ENCODE data around the gene UBALD1. TPM values are rescaled to one million over a fixed set of nuclear protein-coding genes. Genes with fewer than 3 reads are reported as not detected.

Gene UBALD1
- total and polyA plus RNA-seq, 9 of the 15 experiments (the other 6 are each of a cell fraction or from before 2014, with no cell fraction given): 1.3 to 38.0 (median 6.2) TPM; not detected in 2

DNA sequence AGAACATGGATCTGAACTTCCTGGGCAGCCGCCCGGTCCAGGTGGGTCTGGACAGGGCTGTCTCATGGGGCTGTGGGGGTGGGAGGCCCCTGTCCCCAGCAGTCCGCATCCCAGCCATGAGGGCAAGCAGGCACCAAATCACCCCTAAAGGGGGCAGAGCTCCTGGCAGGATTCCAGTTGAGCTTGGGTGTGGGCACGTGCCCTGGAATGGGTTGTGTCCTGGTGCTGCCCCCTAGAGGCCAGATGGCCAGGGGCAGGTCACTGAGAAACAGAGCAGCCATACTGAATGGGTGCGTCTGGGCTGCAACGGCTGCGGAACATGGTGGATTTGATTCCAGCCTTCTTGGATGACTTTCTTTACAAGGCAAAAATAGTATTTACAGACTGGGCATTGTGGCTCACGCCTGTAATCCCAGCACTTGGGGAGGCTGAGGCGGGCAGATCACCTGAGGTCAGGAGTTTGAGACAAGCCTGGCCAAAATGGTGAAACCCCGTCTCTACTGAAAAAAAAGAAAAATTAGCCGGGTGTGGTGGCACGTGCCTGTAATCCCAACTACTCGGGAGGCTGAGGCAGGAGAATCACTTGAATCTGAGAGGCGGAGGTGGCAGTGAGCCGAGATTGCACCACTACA, 35.9 kb upstream of the UBALD1 start (continued):
- TF ChIP-seq, protein P1, sequence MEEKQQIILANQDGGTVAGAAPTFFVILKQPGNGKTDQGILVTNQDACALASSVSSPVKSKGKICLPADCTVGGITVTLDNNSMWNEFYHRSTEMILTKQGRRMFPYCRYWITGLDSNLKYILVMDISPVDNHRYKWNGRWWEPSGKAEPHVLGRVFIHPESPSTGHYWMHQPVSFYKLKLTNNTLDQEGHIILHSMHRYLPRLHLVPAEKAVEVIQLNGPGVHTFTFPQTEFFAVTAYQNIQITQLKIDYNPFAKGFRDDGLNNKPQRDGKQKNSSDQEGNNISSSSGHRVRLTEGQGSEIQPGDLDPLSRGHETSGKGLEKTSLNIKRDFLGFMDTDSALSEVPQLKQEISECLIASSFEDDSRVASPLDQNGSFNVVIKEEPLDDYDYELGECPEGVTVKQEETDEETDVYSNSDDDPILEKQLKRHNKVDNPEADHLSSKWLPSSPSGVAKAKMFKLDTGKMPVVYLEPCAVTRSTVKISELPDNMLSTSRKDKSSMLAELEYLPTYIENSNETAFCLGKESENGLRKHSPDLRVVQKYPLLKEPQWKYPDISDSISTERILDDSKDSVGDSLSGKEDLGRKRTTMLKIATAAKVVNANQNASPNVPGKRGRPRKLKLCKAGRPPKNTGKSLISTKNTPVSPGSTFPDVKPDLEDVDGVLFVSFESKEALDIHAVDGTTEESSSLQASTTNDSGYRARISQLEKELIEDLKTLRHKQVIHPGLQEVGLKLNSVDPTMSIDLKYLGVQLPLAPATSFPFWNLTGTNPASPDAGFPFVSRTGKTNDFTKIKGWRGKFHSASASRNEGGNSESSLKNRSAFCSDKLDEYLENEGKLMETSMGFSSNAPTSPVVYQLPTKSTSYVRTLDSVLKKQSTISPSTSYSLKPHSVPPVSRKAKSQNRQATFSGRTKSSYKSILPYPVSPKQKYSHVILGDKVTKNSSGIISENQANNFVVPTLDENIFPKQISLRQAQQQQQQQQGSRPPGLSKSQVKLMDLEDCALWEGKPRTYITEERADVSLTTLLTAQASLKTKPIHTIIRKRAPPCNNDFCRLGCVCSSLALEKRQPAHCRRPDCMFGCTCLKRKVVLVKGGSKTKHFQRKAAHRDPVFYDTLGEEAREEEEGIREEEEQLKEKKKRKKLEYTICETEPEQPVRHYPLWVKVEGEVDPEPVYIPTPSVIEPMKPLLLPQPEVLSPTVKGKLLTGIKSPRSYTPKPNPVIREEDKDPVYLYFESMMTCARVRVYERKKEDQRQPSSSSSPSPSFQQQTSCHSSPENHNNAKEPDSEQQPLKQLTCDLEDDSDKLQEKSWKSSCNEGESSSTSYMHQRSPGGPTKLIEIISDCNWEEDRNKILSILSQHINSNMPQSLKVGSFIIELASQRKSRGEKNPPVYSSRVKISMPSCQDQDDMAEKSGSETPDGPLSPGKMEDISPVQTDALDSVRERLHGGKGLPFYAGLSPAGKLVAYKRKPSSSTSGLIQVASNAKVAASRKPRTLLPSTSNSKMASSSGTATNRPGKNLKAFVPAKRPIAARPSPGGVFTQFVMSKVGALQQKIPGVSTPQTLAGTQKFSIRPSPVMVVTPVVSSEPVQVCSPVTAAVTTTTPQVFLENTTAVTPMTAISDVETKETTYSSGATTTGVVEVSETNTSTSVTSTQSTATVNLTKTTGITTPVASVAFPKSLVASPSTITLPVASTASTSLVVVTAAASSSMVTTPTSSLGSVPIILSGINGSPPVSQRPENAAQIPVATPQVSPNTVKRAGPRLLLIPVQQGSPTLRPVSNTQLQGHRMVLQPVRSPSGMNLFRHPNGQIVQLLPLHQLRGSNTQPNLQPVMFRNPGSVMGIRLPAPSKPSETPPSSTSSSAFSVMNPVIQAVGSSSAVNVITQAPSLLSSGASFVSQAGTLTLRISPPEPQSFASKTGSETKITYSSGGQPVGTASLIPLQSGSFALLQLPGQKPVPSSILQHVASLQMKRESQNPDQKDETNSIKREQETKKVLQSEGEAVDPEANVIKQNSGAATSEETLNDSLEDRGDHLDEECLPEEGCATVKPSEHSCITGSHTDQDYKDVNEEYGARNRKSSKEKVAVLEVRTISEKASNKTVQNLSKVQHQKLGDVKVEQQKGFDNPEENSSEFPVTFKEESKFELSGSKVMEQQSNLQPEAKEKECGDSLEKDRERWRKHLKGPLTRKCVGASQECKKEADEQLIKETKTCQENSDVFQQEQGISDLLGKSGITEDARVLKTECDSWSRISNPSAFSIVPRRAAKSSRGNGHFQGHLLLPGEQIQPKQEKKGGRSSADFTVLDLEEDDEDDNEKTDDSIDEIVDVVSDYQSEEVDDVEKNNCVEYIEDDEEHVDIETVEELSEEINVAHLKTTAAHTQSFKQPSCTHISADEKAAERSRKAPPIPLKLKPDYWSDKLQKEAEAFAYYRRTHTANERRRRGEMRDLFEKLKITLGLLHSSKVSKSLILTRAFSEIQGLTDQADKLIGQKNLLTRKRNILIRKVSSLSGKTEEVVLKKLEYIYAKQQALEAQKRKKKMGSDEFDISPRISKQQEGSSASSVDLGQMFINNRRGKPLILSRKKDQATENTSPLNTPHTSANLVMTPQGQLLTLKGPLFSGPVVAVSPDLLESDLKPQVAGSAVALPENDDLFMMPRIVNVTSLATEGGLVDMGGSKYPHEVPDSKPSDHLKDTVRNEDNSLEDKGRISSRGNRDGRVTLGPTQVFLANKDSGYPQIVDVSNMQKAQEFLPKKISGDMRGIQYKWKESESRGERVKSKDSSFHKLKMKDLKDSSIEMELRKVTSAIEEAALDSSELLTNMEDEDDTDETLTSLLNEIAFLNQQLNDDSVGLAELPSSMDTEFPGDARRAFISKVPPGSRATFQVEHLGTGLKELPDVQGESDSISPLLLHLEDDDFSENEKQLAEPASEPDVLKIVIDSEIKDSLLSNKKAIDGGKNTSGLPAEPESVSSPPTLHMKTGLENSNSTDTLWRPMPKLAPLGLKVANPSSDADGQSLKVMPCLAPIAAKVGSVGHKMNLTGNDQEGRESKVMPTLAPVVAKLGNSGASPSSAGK (IDR thresholded peaks at IDR 0.05): peak; percentile 81
- TF ChIP-seq SMC3 (conservative IDR thresholded peaks at IDR 0.05; ENCODE audit: insufficient read depth, low read depth, low read length) (0 out of 2 replicates have a peak, but pooled peaks have one; percentile 20), TBL1XR1 (IDR thresholded peaks at IDR 0.05; ENCODE audit: low read length in 2 of 2) (0 out of 4 replicates have a peak, but pooled peaks of 1 of the 2 experiments have one; percentile 8), RB1 (IDR thresholded peaks at IDR 0.05; ENCODE audit: low read depth) (peak; percentile 55; the same call in 1 of the 2 replicates), MAZ (CRISPR knock-in tag; conservative IDR thresholded peaks at IDR 0.05 in 1 of 2, IDR thresholded peaks at IDR 0.05 in 1 of 2) (peak in 1 of 2 experiments; percentile 40; a peak in 2 of 4 replicates)
- TF ChIP-seq, protein P2, sequence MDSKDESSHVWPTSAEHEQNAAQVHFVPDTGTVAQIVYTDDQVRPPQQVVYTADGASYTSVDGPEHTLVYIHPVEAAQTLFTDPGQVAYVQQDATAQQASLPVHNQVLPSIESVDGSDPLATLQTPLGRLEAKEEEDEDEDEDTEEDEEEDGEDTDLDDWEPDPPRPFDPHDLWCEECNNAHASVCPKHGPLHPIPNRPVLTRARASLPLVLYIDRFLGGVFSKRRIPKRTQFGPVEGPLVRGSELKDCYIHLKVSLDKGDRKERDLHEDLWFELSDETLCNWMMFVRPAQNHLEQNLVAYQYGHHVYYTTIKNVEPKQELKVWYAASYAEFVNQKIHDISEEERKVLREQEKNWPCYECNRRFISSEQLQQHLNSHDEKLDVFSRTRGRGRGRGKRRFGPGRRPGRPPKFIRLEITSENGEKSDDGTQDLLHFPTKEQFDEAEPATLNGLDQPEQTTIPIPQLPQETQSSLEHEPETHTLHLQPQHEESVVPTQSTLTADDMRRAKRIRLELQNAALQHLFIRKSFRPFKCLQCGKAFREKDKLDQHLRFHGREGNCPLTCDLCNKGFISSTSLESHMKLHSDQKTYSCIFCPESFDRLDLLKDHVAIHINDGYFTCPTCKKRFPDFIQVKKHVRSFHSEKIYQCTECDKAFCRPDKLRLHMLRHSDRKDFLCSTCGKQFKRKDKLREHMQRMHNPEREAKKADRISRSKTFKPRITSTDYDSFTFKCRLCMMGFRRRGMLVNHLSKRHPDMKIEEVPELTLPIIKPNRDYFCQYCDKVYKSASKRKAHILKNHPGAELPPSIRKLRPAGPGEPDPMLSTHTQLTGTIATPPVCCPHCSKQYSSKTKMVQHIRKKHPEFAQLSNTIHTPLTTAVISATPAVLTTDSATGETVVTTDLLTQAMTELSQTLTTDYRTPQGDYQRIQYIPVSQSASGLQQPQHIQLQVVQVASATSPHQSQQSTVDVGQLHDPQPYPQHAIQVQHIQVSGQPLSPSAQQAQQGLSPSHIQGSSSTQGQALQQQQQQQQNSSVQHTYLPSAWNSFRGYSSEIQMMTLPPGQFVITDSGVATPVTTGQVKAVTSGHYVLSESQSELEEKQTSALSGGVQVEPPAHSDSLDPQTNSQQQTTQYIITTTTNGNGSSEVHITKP (IDR thresholded peaks at IDR 0.05; ENCODE audit: partially characterized antibody): peak; percentile 27
- TF ChIP-seq, protein P3, sequence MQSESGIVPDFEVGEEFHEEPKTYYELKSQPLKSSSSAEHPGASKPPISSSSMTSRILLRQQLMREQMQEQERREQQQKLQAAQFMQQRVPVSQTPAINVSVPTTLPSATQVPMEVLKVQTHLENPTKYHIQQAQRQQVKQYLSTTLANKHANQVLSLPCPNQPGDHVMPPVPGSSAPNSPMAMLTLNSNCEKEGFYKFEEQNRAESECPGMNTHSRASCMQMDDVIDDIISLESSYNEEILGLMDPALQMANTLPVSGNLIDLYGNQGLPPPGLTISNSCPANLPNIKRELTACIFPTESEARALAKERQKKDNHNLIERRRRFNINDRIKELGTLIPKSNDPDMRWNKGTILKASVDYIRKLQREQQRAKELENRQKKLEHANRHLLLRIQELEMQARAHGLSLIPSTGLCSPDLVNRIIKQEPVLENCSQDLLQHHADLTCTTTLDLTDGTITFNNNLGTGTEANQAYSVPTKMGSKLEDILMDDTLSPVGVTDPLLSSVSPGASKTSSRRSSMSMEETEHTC (IDR thresholded peaks at IDR 0.05): peak; percentile 70
